Measurements from ENCODE around the gene GALP.
"Not testable (repeated sequence)": the region's sequence is repeated elsewhere in the genome, so short reads cannot be mapped to it uniquely, and the experiment has no call there.

GALP gene

DNA sequence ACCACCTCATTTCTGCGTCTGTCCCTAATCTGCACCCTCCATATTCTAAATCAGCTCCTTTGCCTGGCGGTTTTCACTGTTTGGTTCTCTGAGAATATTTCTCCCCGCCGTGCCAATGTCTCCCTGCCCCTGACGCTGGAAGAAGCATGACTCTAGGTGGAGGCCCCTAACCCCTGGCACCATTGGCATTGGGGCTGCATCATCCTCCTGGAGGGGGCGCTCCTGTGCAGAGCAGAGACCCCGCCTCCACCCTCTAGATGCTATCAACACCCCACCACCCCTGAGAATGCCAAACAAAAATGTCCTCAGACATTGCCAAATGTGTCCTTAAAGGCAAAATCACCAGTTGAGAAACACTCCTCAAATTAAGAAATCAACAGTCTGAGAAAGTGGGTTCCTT, 15.3 kb downstream of the GALP start:
- no peak for DNase-seq (ENCODE audit: low read depth)

DNA sequence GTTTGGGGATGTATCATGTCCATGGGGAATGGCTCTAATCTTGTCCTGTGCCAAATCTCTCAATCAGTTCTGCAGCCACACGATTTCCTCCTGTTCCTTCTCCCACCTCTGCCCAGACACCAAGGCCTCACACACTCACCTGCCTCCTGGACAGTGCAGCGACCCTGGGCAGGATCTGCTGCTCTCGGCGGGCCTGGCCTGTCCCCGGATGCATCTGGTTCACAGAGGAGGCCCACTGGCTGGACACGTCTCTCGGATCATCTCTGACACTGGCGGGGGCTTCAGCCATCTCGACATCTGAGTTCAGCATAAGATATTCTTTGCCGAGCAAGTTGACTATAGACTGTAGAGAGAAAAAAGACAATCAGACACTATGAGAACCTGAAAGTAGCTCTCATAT, 15.9 kb downstream of the GALP start:
- DNase-seq (ENCODE audit: low read depth): no peak

DNA sequence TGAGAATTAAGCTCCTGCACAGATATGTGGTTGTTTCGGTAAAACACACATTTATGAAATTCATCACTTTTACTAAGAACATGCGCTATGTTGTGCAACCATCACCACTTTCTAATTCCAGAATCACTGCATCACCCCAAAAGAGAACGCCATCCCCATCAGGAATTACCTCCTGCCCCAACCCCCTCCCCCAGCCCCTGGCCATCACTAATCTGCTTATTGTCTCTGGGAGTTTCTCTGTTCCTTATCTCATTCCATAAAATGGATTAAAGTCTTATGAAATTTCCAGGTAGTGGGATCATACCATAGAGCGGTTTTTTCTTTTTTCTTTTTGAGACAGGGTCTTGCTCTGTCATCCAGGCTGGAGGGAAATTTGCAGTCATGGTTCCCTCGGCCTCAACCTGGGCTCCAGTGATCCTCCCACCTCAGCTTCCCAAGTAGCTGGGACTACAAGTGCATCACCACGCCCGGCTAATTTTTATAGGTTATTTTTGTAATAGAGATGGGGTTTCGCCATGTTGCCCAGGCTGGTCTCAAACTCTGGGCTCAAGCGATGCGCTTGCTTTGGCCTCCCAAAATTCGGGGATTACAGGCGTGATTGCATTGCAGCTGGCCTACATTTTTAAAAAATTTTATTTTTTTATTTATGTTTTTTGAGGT, 18.3 kb downstream of the GALP start:
- DNase-seq (ENCODE audit: low read depth): no peak

DNA sequence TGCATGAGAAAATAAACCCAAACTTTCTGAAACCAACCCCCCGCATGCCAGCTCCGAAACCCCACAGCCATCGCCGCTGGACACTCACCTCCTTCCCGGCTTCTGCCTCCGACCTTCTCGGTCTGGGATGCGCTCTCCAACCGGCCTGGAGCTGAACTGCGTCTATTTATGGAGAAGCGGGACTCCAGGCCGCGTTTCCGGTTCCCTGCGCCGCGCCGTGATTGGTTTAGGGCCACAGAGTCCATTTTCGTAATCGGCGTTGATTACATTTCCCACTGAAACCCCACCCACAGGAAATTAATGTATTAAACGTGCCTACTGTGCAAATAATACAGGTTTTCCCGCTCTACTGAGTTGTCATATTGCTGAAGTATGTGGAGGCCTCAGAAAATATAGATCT, 21.8 kb downstream of the GALP start, which contains the start of gene ZSCAN5B:
TSS of gene ZSCAN5B (minus strand) at position 138 of the 400 bp plus-strand sequence. CDS start 4,731 bp downstream, outside the sequence.
- not testable (repeated sequence) for DNase-seq (ENCODE audit: low read depth)

DNA sequence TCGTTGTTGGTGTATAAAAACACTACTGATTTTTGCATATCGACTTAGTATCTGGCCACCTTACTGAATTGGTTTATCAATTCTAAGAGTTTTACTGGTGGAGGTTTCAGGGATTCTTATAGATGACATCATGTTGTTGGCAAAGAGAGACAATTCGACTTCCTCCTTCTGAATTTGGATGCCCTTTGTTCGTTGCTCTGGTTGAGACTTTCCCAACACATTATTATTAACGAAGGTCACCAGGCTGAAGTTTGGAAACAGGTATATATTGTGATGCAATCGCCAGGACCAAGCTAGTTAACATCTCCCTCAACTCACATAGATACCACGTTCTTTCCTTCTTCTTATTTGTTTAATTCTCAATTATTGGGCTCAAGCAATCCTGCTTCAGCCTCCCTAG, 23.9 kb downstream of the GALP start:
- DNase-seq (ENCODE audit: low read depth): no peak

DNA sequence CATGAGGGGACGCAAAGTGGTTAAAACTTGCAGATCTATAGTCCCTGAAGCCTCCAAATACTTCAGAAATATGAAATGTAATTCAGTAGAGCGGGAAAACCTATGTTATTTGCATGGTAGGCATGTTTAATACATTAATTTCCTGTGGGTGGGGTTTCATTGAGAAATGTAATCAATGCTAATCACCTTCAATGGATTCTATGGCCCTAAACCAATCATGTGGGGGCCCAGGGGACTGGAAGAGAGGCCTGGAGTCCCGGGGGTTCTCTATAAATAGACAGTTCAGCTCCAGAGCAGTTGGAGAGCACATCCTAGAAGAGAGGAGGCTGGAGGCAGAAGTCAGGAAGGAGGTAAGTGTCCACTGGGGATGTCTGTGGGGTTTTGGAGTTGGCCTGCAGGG, 26.2 kb downstream of the GALP start, which contains the start of gene ZSCAN5C:
TSS of gene ZSCAN5C (plus strand) at position 301 of the 400 bp plus-strand sequence. CDS start 3,641 bp downstream, outside the sequence.
- no peak for DNase-seq (ENCODE audit: low read depth)

DNA sequence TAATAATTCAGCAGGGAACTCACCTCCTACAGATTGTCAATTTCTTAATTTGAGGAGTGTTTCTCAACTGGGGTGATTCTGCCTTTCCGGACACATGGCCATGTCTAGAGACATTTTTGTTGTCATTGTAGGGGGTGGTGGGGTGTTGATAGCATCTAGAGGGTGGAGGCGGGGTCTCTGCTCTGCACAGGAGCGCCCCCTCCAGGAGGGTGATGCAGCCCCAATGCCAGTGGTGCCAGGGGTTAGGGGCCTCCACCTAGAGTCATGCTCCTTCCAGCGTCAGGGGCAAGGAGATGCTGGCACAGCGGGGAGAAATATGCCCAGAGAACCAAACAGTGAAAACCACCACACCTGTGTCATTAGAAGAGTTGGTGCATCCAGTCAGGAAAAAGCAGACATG, 31.8 kb downstream of the GALP start:
- not testable (repeated sequence) for DNase-seq (ENCODE audit: low read depth)

DNA sequence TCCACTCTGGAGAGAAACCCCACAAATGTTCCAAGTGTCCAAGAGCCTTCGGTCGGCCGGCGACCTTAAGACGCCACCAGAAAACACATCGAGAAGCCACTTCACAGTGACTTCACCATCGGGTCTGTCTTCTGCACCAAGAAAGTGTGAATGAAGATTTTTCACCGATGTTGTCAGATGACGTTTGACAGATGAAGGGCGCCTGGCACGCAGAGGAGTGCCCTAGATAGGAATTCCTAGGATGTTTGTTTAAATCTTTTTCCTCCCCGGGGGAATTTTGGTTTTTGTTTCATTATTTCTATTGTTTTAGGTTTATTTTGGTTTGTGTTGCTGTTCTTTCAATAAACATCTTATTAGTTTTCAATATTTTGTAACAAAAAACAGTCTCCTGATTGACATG, 33.3 kb downstream of the GALP start:
- no peak for DNase-seq (ENCODE audit: low read depth)

DNA sequence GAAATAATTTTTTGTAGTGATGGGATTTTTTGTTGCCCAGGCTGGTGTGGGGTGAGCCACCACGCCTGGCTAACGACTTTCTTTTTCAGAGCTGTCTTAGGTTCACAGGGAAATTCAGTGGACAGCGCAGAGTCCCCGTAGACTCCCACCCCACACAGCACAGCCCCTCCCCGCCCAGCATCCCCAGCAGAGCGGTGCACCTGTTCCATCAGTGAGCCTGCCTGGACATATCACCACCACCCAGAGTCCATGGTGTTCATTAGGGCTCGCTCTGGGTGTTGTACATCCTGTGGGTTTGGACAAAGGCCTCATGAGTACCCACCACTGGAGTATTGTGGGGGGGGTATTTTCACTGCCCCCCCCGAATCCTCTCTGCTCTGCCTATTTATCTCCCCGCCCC, 34.2 kb downstream of the GALP start:
- DNase-seq (ENCODE audit: low read depth): not testable (repeated sequence)

DNA sequence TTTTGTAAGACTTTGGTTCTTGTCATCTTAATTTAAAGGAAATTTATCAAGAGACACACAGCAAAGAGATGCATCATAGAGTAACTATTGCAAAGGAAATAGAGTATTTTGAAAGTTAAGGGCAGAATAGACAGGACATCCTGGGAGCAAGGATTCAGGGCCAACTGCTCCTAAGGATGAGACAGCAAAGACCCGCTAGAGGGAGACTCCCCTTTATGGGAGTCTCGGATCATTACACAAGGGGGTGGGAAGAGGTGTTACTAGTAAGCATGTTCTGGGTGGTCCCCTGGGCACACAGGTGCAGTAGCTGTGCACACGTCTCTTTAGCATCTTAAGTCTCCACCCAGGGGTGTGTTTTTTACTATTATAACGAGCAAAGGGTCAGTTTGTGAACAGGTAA, 35.9 kb downstream of the GALP start:
- DNase-seq (ENCODE audit: low read depth): no peak

DNA sequence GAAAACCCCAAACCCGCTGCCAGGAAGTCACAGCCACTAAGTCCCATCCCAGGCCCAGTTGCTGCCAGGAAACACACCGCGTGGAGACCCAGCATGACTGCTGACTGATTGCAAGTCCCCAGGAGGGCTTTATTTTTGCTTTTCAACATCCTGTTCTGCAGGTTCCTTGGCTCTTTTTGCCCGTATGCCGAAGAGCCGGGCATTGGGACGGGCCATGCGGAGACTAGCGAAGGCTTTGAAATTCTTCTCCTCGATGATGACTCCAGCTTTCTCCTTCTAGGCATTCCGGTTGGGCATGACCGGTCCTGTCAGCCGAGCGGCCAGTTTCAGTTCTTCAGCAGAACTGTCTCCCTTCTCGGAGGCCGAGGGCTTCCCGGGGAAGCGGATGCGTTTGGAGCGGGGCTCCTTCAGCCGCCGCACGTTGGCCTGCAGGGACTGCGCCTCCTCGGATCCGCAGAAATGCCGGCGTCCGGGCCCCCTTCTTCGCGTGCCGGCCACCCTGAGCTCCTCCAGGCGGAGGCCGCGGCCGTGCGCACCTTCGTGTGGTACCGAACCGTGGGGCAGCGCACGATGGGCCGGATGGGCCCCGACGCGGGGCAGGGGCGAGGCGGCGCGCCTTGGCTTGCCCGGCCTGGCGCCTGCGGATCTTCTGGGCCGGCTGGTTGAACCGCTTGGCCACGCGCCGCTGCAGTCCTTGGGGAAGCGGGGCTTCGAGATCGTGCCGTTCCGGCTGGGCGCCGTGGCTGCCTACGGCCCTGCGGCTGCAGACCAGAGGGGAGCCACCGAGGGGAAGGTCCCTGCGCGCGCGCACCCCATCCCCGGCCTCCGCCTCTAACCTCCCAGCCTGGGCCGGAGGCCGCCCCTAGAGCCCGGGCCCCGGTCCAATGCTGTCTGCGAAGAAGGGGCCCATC, 41.5 kb downstream of the GALP start:
- no peak for DNase-seq (ENCODE audit: low read depth)

DNA sequence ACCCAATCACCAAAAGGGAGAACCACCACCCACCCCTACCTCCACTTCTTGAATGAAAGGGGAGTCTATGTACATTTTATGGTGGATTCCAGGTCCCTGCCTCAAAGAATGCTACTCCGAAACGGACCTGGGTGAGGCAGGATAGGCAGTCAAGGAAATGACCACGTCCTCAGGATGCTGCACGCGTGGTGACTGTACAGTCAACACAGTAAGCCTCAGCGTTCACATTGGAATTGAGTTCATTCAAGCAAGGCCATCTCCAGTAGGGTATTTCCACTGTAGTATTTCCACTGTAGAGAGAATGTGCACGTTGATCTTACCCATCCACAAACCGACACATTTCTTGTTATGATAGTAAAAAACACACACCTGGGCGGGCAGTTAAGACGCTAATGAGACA, 43.2 kb downstream of the GALP start:
- no peak for DNase-seq (ENCODE audit: low read depth)

DNA sequence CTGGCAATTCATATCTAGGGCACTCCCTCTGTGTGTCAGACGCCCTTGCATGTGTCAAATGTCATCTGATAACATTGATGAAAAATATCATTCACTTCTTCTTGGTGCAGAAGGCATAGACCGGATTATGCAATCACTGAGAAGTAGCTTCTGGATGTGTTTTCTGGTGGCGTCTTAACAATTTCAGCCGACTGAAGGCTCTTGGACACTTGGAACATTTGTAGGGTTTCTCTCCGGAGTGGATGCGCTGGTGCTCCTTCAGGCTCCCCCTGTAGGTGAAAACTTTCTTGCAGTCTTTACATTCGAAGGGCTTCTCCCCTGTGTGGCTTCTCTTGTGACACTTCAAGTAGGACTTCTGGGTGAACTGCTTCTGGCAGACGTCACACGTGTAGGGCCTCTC, 45.6 kb downstream of the GALP start:
- DNase-seq (ENCODE audit: low read depth): not testable (repeated sequence)

DNA sequence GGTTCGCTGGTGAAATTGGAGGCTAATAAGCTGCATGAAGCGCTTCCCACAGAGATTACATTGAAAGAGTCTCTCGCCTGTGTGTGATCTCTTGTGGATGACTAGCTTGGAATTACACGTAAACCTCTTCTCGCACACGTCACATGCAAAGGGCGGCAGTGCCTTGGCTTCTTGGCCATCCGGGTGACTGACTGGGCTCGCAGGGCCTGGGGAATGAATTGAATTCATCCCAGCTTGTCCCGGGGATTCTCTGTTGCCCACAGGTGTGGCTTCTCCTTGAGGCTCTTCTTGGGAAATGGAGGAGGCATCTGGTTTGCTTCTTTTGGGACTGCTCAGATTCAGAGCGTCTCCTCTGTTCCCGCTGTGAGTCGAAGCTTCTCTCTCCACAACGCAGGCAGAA, 46.0 kb downstream of the GALP start:
- no peak for DNase-seq (ENCODE audit: low read depth)

DNA sequence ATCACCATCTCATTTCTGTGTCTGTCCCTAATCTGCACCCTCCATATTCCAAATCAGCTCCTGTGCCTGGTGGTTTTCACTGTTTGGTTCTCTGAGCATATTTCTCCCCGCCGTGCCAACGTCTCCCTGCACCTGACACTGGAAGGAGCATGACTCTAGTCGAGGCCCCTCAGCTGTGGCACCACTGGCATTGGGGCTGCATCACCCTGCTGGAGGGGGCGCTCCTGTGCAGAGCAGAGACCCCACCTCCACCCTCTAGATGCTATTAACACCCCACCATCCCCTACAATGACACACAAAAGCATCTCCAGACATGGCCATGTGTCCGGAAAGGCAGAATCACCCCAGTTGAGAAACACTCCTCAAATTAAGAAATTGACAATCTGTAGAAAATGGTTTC, 47.1 kb downstream of the GALP start:
- no peak for DNase-seq (ENCODE audit: low read depth)

DNA sequence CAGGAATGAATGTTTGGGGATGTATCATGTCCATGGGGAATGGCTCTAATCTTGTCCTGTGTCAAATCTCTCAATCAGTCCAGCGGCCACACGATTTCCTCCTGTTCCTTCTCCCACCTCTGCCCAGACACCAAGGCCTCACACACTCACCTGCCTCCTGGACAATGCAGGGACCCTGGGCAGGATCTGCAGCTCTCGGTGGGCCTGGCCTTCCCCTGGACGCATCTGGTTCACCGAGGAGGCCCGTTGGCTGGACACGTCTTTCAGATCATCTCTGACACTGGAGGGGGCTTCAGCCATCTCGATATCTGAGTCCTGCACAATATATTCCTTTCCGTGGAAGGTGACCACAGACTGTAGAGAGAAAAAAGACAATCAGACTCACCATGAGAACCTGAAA, 47.7 kb downstream of the GALP start:
- DNase-seq (ENCODE audit: low read depth): no peak

All from stimulated activated CD8-positive, alpha-beta memory T cell treated with anti-CD3 and anti-CD28 coated beads, Interleukin-12 subunit alpha, Interleukin-12 subunit beta, amount 100 ng/mL, for 1 hour (primary cell).